Fibroblast of pulmonary artery (primary cell): ENCODE measurements around the gene PKNOX1.
A peak's percentile ranks its signal among the peaks of the same experiment; 100 is the strongest.
"Not testable (repeated sequence)": the region's sequence is repeated elsewhere in the genome, so short reads cannot be mapped to it uniquely, and the experiment has no call there.

ENCODE experiments used
- DNase-seq: peaks from one replicate; pipeline ENCODE4 v3.0.0-alpha.2; 2010; ENCODE audit warnings: low read depth
- H3K4me3 ChIP-seq: replicated peaks from 2 replicates; pipeline ENCODE4 v1.5.1; 2011; ENCODE audit warnings: low read depth, mild to moderate bottlenecking, control low read depth, low read length, moderate library complexity
- TF ChIP-seq, protein P1 (sequence below): IDR thresholded peaks from 2 replicates; pipeline ENCODE4 v1.5.1; 2011; ENCODE audit warnings: mild to moderate bottlenecking, control low read depth, low read length, inconsistent platforms; ENCODE audit errors: missing control alignments

PKNOX1 gene

DNA sequence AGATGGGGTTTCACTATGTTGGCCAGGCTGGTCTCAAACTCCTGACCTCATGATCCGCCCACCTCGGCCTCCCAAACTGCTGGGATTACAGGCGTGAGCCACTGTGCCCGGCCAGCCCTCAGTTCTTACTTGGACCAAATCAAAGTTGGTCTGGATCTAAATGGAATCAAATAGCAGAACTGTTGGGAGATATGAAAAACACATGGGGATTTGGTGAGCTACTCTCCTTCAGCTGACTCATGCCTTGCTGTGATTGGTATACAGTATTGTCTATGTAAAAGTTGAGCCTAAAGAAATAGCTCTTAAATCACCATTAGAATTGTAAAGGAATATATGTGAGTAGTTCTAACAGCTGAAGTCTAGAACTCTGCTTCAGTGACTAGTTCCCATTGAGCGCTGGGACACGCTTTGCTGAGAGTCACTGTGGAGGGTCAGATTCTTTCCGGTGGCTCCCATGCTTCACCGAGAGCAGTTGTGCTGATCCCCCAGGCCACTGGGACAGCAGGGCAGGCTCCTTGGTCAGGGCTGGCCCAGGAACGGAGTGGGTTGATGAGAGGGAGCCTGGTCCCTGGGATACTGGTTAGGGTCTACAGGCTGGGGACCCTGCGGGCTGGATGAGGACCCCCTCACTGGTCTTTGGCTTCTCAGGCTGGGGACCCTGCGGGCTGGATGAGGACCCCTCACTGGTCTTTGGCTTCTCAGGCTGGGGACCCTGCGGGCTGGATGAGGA, 14.0 kb downstream of the PKNOX1 start:
- DNase-seq, result peak; percentile 22
- no peak overlapping the region for H3K4me3 ChIP-seq
- TF ChIP-seq, protein P1, sequence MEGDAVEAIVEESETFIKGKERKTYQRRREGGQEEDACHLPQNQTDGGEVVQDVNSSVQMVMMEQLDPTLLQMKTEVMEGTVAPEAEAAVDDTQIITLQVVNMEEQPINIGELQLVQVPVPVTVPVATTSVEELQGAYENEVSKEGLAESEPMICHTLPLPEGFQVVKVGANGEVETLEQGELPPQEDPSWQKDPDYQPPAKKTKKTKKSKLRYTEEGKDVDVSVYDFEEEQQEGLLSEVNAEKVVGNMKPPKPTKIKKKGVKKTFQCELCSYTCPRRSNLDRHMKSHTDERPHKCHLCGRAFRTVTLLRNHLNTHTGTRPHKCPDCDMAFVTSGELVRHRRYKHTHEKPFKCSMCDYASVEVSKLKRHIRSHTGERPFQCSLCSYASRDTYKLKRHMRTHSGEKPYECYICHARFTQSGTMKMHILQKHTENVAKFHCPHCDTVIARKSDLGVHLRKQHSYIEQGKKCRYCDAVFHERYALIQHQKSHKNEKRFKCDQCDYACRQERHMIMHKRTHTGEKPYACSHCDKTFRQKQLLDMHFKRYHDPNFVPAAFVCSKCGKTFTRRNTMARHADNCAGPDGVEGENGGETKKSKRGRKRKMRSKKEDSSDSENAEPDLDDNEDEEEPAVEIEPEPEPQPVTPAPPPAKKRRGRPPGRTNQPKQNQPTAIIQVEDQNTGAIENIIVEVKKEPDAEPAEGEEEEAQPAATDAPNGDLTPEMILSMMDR, result no peak

- not testable (repeated sequence) for H3K4me3 ChIP-seq, DNase-seq
Measured at GRCh38 chr21:42989370-42989769, 15.0 kb downstream of the PKNOX1 start.

GRCh38 chr21:42989816-42990650, 15.7 kb downstream of the PKNOX1 start:
- no peak for DNase-seq
- TF ChIP-seq, protein P1, result no peak
- H3K4me3 ChIP-seq, result no peak overlapping the region

DNA sequence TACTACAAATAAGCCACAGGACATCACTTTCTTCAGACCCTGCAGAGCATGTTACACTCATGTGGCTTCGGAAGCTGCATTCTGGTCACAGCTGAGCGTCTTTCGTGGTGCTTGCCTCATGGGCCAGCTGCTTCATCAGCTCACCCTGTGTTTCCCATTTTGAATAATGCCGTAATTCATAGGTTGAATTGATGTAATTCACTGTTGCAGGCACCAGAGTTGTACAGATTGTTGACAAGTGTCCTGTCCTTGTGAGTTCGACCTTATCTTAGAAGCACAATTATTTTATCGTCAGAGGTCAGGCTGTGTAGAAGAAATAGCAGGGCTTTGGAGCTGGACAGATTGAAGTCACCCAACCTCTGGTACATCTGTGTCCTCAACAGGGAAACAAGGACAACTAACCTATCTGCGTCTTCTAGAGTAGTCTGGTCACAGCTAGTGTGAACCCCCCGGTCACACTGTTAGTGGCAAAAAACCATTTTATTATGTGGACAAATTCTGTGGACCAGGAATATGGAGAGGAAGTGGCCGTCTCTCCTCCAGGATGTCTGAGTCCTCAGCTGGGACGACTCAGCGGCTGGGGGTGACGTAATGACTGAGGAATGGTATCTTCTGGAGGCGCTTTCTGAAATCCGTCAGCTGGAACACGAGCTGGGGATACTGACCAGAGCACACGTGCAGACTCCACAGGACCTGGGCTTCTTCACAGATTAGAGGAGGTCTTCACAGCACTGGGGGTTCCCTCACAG, 17.8 kb downstream of the PKNOX1 start:
- TF ChIP-seq, protein P1, result no peak
- H3K4me3 ChIP-seq, result no peak overlapping the region
- DNase-seq, result peak; percentile 93

- DNase-seq, result peak; percentile 41
- TF ChIP-seq, protein P1, result no peak
- H3K4me3 ChIP-seq, result no peak overlapping the region
Measured at GRCh38 chr21:42993051-42993712, 18.8 kb downstream of the PKNOX1 start.

DNA sequence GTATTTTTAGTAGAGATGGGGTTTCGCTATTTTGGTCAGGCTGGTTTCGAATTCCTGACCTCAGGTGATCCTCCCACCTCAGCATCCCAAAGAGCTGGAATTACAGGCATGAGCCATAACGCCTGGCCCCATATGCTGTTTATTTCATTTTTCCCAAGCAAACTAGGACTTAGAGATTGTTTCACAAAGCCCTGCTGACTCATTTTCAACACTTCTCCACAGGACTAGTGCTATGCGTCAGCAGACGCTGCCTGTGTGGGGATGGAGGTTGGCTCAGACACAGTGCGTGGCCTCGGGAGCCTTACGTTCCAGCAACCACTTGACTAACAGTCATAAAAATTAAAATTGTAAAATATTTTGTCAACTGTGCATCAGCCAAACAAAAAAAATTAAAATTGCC, 22.7 kb downstream of the PKNOX1 start:
- DNase-seq, result peak; percentile 97
- H3K4me3 ChIP-seq, result no peak overlapping the region
- TF ChIP-seq, protein P1, result no peak

- DNase-seq, H3K4me3 ChIP-seq: not testable (repeated sequence)
Measured at GRCh38 chr21:42997983-42998382, 23.6 kb downstream of the PKNOX1 start.

GRCh38 chr21:42999152-42999551, 24.8 kb downstream of the PKNOX1 start:
- not testable (repeated sequence) for H3K4me3 ChIP-seq, DNase-seq

- not testable (repeated sequence) for DNase-seq, H3K4me3 ChIP-seq
Measured at GRCh38 chr21:43000041-43000440, 25.7 kb downstream of the PKNOX1 start.
